Fibroblast of the aortic adventitia (primary cell): ENCODE data around the gene F13B. TPM values are rescaled to one million over a fixed set of nuclear protein-coding genes. Genes with fewer than 3 reads are reported as not detected.
A peak's percentile ranks its signal among the peaks of the same experiment; 100 is the strongest.
"Not testable (repeated sequence)": the region's sequence is repeated elsewhere in the genome, so short reads cannot be mapped to it uniquely, and the experiment has no call there.

Experiments
- DNase-seq: peaks from one replicate; pipeline ENCODE4 v3.0.0-alpha.2; 2010; ENCODE audit warnings: low read depth
- H3K4me3 ChIP-seq: 2 replicates; pipeline ENCODE4 v1.5.1; 2011; ENCODE audit warnings: low read depth, mild to moderate bottlenecking, control low read depth, low read length, moderate library complexity
- CTCF ChIP-seq: IDR thresholded peaks from 2 replicates; pipeline ENCODE4 v1.5.1; 2011; ENCODE audit warnings: mild to moderate bottlenecking, low read length, control low read depth, inconsistent platforms; ENCODE audit not compliant: insufficient read depth
- total RNA-seq: library from RNA; depleted of rRNA; stranded (reverse); fragments of >200 nt; gene quantifications from 2 replicates; pipeline ENCODE4 v1.2.3, GENCODE V29; 2012; ENCODE audit warnings: low replicate concordance

The F13B gene
- total RNA-seq, result not detected in 2 replicates

- H3K4me3 ChIP-seq, result no peak within 1 kb of the TSS
- peak; percentile 18 for TF ChIP-seq CTCF
- peak; percentile 29 for DNase-seq
These were observed at the start of gene F13B for GRCh38 chr1:197066719-197067456. TSS of gene F13B (minus strand) at chr1:197067260. CDS start at chr1:197067223, 37 bp downstream.

DNA sequence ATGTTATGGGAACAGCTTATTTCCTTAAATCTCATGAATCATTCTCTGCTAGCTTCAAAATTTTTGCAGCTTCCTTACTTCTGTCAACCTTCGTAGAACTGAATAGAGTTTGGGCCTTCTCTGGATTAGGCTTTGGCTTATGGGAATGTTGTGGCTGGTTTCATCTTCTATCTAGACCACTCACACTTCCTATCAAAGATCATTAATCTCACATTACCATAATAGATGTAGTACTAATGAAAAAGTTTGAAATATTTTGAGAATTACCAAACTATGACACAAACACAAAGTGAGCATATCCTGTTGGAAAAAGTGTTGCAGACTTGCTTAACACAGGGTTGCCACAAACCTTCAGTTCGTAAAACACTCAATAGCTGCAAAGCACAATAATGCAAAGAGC, 49.1 kb upstream of the F13B start:
- no peak for DNase-seq
- no peak for TF ChIP-seq CTCF
- no peak overlapping the region for H3K4me3 ChIP-seq

- TF ChIP-seq CTCF, result no peak
- no peak for DNase-seq
- H3K4me3 ChIP-seq, result no peak overlapping the region
These were observed 39.8 kb upstream of the F13B start for GRCh38 chr1:197106869-197107268.

DNA sequence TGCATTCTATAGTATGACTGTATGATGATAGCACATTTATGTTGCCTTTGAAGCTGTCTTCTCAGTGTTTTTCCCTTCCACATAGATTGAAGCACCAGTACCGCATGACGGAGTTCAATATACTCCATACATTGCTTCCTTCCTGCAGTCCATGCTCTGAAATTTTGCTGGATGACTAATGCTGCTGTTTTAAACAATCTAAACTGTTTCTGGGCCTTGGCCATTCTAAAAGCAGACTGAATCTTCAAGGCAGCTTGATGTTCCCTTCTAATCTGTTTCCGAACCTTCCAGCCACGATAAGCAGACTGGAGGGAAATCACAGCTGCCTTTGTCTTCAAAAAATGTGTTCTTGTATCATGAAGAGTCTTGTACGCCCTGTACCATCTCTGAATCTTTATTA, 36.2 kb upstream of the F13B start:
- no peak for TF ChIP-seq CTCF
- peak; percentile 45 for DNase-seq
- no peak overlapping the region for H3K4me3 ChIP-seq

GRCh38 chr1:197101978-197102377, 34.9 kb upstream of the F13B start:
- H3K4me3 ChIP-seq, result no peak overlapping the region
- DNase-seq, result no peak
- no peak for TF ChIP-seq CTCF

- TF ChIP-seq CTCF, result no peak
- no peak overlapping the region for H3K4me3 ChIP-seq
- DNase-seq, result peak; percentile 10
These were observed 33.6 kb upstream of the F13B start for GRCh38 chr1:197100677-197101076.

DNA sequence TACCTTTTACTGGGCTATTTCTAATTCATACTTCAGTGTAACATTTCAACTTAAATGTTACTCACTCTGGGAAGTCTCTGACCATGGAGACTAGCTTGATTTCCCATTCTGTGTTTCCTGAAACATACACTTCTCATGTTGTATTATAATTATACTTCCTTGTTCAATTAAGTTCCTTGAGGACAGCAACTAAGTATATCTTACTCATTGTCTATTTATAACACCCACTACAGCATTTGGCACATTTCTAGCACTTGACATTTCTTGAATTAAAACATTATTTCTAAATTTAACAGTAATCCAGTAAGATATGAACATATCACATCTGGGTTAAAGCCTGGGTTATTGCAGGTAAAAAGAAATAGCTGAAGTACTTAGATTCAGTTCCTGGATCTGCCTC, 32.4 kb upstream of the F13B start:
- no peak for TF ChIP-seq CTCF
- peak; percentile 56 for DNase-seq
- H3K4me3 ChIP-seq, result no peak overlapping the region

DNA sequence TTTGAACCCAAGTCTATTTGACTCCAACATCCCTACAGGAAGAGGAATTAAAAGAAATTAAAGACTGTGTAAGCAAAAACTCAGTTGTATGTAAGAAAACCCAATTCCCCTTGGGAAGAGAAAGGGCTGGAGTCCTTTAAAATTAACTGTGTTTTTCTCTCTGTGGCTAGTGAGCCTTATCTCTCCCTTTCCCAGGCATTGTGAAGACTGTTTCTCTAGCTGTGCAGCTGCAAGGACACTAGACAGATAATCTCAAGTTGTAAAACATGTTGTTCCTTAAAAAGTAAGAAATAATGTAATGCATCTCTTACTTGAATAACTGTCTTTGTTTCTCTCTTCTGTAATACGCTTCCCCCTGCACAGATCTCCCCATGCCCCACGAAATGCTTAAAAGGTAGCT, 29.9 kb upstream of the F13B start:
- H3K4me3 ChIP-seq, DNase-seq: not testable (repeated sequence)
